ENCODE measurements around the gene OTUB1. TPM values are rescaled to one million over a fixed set of nuclear protein-coding genes. Genes with fewer than 3 reads are reported as not detected.
A peak's percentile ranks its signal among the peaks of the same experiment; 100 is the strongest.
"Not testable (repeated sequence)": the region's sequence is repeated elsewhere in the genome, so short reads cannot be mapped to it uniquely, and the experiment has no call there.

Gene OTUB1
- total and polyA plus RNA-seq, 5 donors = 44.9 to 62.4 (median 52.9) TPM

- WGBS = 26% methylated on average over 14 of the region's 14 CpGs
- H3K27me3 ChIP-seq (ENCODE audit: control insufficient read depth, insufficient read depth) = no peaks in the 10 kb centered on the region
- no peak overlapping the region for H3K4me3 ChIP-seq (ENCODE audit: low read length)
- ATAC-seq = peak; percentile 87 to 88
- intact Hi-C loops (cut with DNase I) = loop anchor here (1.0 to 10.0 kb wide), 4 partner anchors 108 to 181 kb away; partner anchors contain the start of gene ZFTA (in 2 of the 4)
- peak; percentile 77 to 86 (median 85) for DNase-seq
- no peaks in the 10 kb centered on the region for H3K4me1 ChIP-seq (ENCODE audit: control insufficient read depth, insufficient read depth, low read length)
- no peaks in the 10 kb centered on the region for H3K9me3 ChIP-seq (ENCODE audit: control insufficient read depth, low read length)
- peak overlapping the region; percentile 59 for H3K27ac ChIP-seq (ENCODE audit: low read length)
Observed at GRCh38 chr11:63945477-63946163, 40.6 kb upstream of the OTUB1 start.

- WGBS = 79% methylated on average over 20 of the region's 20 CpGs
- intact Hi-C loops (cut with DNase I) = no loop called here
- no peak overlapping the region for H3K4me3 ChIP-seq (ENCODE audit: low read length)
- ATAC-seq = no peak
- no peaks in the 10 kb centered on the region for H3K27me3 ChIP-seq (ENCODE audit: control insufficient read depth, insufficient read depth)
- no peaks in the 10 kb centered on the region for H3K4me1 ChIP-seq (ENCODE audit: control insufficient read depth, insufficient read depth, low read length)
- DNase-seq = no peak
- H3K27ac ChIP-seq (ENCODE audit: low read length) = no peak overlapping the region
- no peaks in the 10 kb centered on the region for H3K9me3 ChIP-seq (ENCODE audit: control insufficient read depth, low read length)
Observed at GRCh38 chr11:63951779-63952536, 34.3 kb upstream of the OTUB1 start.

- no peaks in the 10 kb centered on the region for H3K27me3 ChIP-seq (ENCODE audit: control insufficient read depth, insufficient read depth)
- DNase-seq = no peak
- H3K4me3 ChIP-seq (ENCODE audit: low read length) = no peak overlapping the region
- no peaks in the 10 kb centered on the region for H3K4me1 ChIP-seq (ENCODE audit: control insufficient read depth, insufficient read depth, low read length)
- 99% methylated on average over 4 of the region's 4 CpGs for WGBS
- H3K27ac ChIP-seq (ENCODE audit: low read length) = no peak overlapping the region
- no peak for ATAC-seq
- no peaks in the 10 kb centered on the region for H3K9me3 ChIP-seq (ENCODE audit: control insufficient read depth, low read length)
- intact Hi-C loops (cut with DNase I) = no loop called here
Observed at GRCh38 chr11:63952570-63952969, 33.7 kb upstream of the OTUB1 start.

GRCh38 chr11:63958008-63958407, 28.2 kb upstream of the OTUB1 start:
- Histone ChIP-seq H3K9me3 (ENCODE audit: control insufficient read depth, low read length) (no peaks in the 10 kb centered on the region), H3K4me3 (ENCODE audit: low read length) (no peak overlapping the region), H3K27ac (ENCODE audit: low read length) (no peak overlapping the region), H3K27me3 (ENCODE audit: control insufficient read depth, insufficient read depth) (no peaks in the 10 kb centered on the region), H3K4me1 (ENCODE audit: control insufficient read depth, insufficient read depth, low read length) (no peaks in the 10 kb centered on the region)
- ATAC-seq (no peak), DNase-seq (no peak)
- WGBS = 90% methylated on average over 5 of the region's 5 CpGs
- intact Hi-C loops (cut with DNase I) = no loop called here

GRCh38 chr11:63961608-63962412, 24.4 kb upstream of the OTUB1 start:
- Histone ChIP-seq H3K4me1 (ENCODE audit: control insufficient read depth, insufficient read depth, low read length) (no peaks in the 10 kb centered on the region), H3K4me3 (ENCODE audit: low read length) (no peak overlapping the region), H3K27me3 (ENCODE audit: control insufficient read depth, insufficient read depth) (no peaks in the 10 kb centered on the region), H3K9me3 (ENCODE audit: control insufficient read depth, low read length) (no peaks in the 10 kb centered on the region), H3K27ac (ENCODE audit: low read length) (no peak overlapping the region)
- 33% methylated on average over 19 of the region's 19 CpGs for WGBS
- intact Hi-C loops (cut with DNase I) = no loop called here
- DNase-seq = peak in 1 of 3 donors; percentile 42
- peak; percentile 37 to 48 for ATAC-seq

- ATAC-seq; H3K27ac ChIP-seq (ENCODE audit: low read length); DNase-seq; H3K4me1 ChIP-seq (ENCODE audit: control insufficient read depth, insufficient read depth, low read length); H3K9me3 ChIP-seq (ENCODE audit: control insufficient read depth, low read length); H3K4me3 ChIP-seq (ENCODE audit: low read length); intact Hi-C loops (cut with DNase I); H3K27me3 ChIP-seq (ENCODE audit: control insufficient read depth, insufficient read depth): not testable (repeated sequence)
- 91% methylated on average over 4 of the region's 4 CpGs for WGBS
Observed at GRCh38 chr11:63963895-63964294, 22.3 kb upstream of the OTUB1 start.

GRCh38 chr11:63966444-63966843, 19.8 kb upstream of the OTUB1 start:
- no peak for ATAC-seq
- WGBS = 100% methylated on average over 1 of the region's 1 CpG

GRCh38 chr11:63969461-63969860, 16.8 kb upstream of the OTUB1 start:
- Histone ChIP-seq H3K4me3 (ENCODE audit: low read length) (no peak overlapping the region), H3K9me3 (ENCODE audit: control insufficient read depth, low read length) (no peaks in the 10 kb centered on the region), H3K27ac (ENCODE audit: low read length) (no peak overlapping the region), H3K4me1 (ENCODE audit: control insufficient read depth, insufficient read depth, low read length) (no peaks in the 10 kb centered on the region), H3K27me3 (ENCODE audit: control insufficient read depth, insufficient read depth) (no peaks in the 10 kb centered on the region)
- intact Hi-C loops (cut with DNase I) = no loop called here
- 84% methylated on average over 2 of the region's 2 CpGs for WGBS
- ATAC-seq = no peak
- DNase-seq = no peak

More at GRCh38 chr11:63966444-63966843, 19.8 kb upstream of the OTUB1 start:
- no peaks in the 10 kb centered on the region for H3K9me3 ChIP-seq (ENCODE audit: control insufficient read depth, low read length)
- H3K27ac ChIP-seq (ENCODE audit: low read length) = no peak overlapping the region
- H3K4me1 ChIP-seq (ENCODE audit: control insufficient read depth, insufficient read depth, low read length) = no peaks in the 10 kb centered on the region
- intact Hi-C loops (cut with DNase I) = no loop called here
- DNase-seq = no peak
- H3K27me3 ChIP-seq (ENCODE audit: control insufficient read depth, insufficient read depth) = no peaks in the 10 kb centered on the region
- H3K4me3 ChIP-seq (ENCODE audit: low read length) = no peak overlapping the region

GRCh38 chr11:63970902-63971301, 15.3 kb upstream of the OTUB1 start:
- Histone ChIP-seq H3K4me1 (ENCODE audit: control insufficient read depth, insufficient read depth, low read length) (no peaks in the 10 kb centered on the region), H3K4me3 (ENCODE audit: low read length) (no peak overlapping the region), H3K27ac (ENCODE audit: low read length) (no peak overlapping the region), H3K9me3 (ENCODE audit: control insufficient read depth, low read length) (no peaks in the 10 kb centered on the region), H3K27me3 (ENCODE audit: control insufficient read depth, insufficient read depth) (no peaks in the 10 kb centered on the region)
- ATAC-seq = no peak
- no peak for DNase-seq
- intact Hi-C loops (cut with DNase I) = no loop called here
- WGBS = 65% methylated on average over 5 of the region's 5 CpGs

- intact Hi-C loops (cut with DNase I); H3K27me3 ChIP-seq (ENCODE audit: control insufficient read depth, insufficient read depth); ATAC-seq; H3K4me1 ChIP-seq (ENCODE audit: control insufficient read depth, insufficient read depth, low read length); H3K9me3 ChIP-seq (ENCODE audit: control insufficient read depth, low read length); H3K27ac ChIP-seq (ENCODE audit: low read length); DNase-seq; H3K4me3 ChIP-seq (ENCODE audit: low read length): not testable (repeated sequence)
- 67% methylated on average over 18 of the region's 18 CpGs for WGBS
Observed at GRCh38 chr11:63973912-63974258, 12.4 kb upstream of the OTUB1 start.
